H1 (cell line): ENCODE data around the gene ZSWIM6.

Experiments
- JUN ChIP-seq: IDR thresholded peaks from 2 replicates; pipeline ENCODE4 v1.6.1; 2011; ENCODE audit warnings: low read depth, mild to moderate bottlenecking, improper control_type of control experiment, low read length
- MAX ChIP-seq: IDR thresholded peaks from 2 replicates; pipeline ENCODE4 v1.6.1; 2012; ENCODE audit warnings: inconsistent platforms
- POLR2AphosphoS5 ChIP-seq: IDR thresholded peaks from 2 replicates; pipeline ENCODE4 v1.6.1; 2011; ENCODE audit warnings: low read depth, low read length
- RAD21 ChIP-seq, 2 experiments: IDR thresholded peaks in 1 of 2; conservative IDR thresholded peaks in 1 of 2; 2 replicates each; pipeline ENCODE4 v1.6.1; 2011; ENCODE audit warnings: low read depth in 2 of 2, low read length in 2 of 2, improper control_type of control experiment in 1 of 2, inconsistent platforms in 1 of 2, mild to moderate bottlenecking in 1 of 2, moderate library complexity in 1 of 2
- YY1 ChIP-seq: IDR thresholded peaks from 2 replicates; pipeline ENCODE4 v1.6.1; 2011; ENCODE audit warnings: low read depth, mild to moderate bottlenecking, low read length

GRCh38 chr5:61559146-61559545 is 227.1 kb downstream of the ZSWIM6 start:
- TF ChIP-seq RAD21 (IDR thresholded peaks at IDR 0.05 in 1 of 2, conservative IDR thresholded peaks at IDR 0.05 in 1 of 2; ENCODE audit: low read depth in 2 of 2, low read length in 2 of 2): no peak
- TF ChIP-seq POLR2AphosphoS5: no peak
- TF ChIP-seq MAX: no peak
- no peak for TF ChIP-seq JUN
- TF ChIP-seq YY1: no peak
